Neural cell (in vitro differentiated cells): Measurements from ENCODE around the gene FAAP24. TPM values are rescaled to one million over a fixed set of nuclear protein-coding genes. Genes with fewer than 3 reads are reported as not detected.
"Not testable (repeated sequence)": the region's sequence is repeated elsewhere in the genome, so short reads cannot be mapped to it uniquely, and the experiment has no call there.

Experiments
- H2AFZ ChIP-seq: fragments of 200-600, 300-800 bp; sonication (generic), shearing (Covaris generic); 2 replicates; pipeline ENCODE4 v1.6.0; 2014; ENCODE audit warnings: low read depth, mild to moderate bottlenecking, antibody characterized with exemption, low read length, moderate library complexity
- H3F3A ChIP-seq: fragments of 200-600 bp; shearing (Covaris generic); 2 replicates; pipeline ENCODE4 v1.6.1; 2016; ENCODE audit warnings: mild to moderate bottlenecking, moderate library complexity, mixed read lengths, antibody characterized with exemption, low read length; ENCODE audit not compliant: insufficient read depth, poor library complexity, severe bottlenecking
- H3K27ac ChIP-seq: fragments of 200-600, 300-800 bp; sonication (generic), shearing (Covaris generic); 2 replicates; pipeline ENCODE4 v1.5.1; 2014; ENCODE audit warnings: mild to moderate bottlenecking, low read length, moderate library complexity
- H3K27me3 ChIP-seq: fragments of 300-800, 200-600 bp; sonication (generic), shearing (Covaris generic); 2 replicates; pipeline ENCODE4 v1.6.0; 2014; ENCODE audit warnings: mild to moderate bottlenecking, low read depth, low read length, moderate library complexity; ENCODE audit not compliant: insufficient read depth
- H3K36me3 ChIP-seq: fragments of 300-800, 200-600 bp; sonication (generic), shearing (Covaris generic); 2 replicates; pipeline ENCODE4 v1.5.1; 2014; ENCODE audit warnings: mild to moderate bottlenecking, antibody characterized with exemption, low read length, moderate library complexity; ENCODE audit not compliant: insufficient read depth
- H3K4me2 ChIP-seq: fragments of 300-800, 200-600 bp; sonication (generic), shearing (Covaris generic); 2 replicates; pipeline ENCODE4 v1.6.0; 2014; ENCODE audit warnings: mild to moderate bottlenecking, low read length
- H3K4me3 ChIP-seq: fragments of 300-800, 200-600 bp; sonication (generic), shearing (Covaris generic); 2 replicates; pipeline ENCODE4 v1.5.1; 2014; ENCODE audit warnings: mild to moderate bottlenecking, low read length, moderate library complexity
- H3K79me2 ChIP-seq: fragments of 200-600 bp; shearing (Covaris generic); replicated peaks from 2 replicates; pipeline ENCODE4 v1.6.0; 2014; ENCODE audit warnings: mild to moderate bottlenecking, low read length, moderate library complexity; ENCODE audit not compliant: insufficient read depth
- H3K9ac ChIP-seq: fragments of 300-800, 200-600 bp; sonication (generic), shearing (Covaris generic); 2 replicates; pipeline ENCODE4 v1.6.1; 2016; ENCODE audit warnings: mild to moderate bottlenecking, low read length, mixed read lengths
- H3K9me2 ChIP-seq: fragments of 200-600 bp; shearing (Covaris generic); 2 replicates; pipeline ENCODE4 v1.6.1; 2016; ENCODE audit warnings: mild to moderate bottlenecking, low read length, mixed read lengths; ENCODE audit not compliant: insufficient read depth
- H3K9me3 ChIP-seq: fragments of 200-600, 300-800 bp; sonication (generic), shearing (Covaris generic); 2 replicates; pipeline ENCODE4 v1.6.1; 2016; ENCODE audit warnings: mild to moderate bottlenecking, mixed run types, low read length, moderate library complexity, mixed read lengths
- H4K20me1 ChIP-seq: fragments of 200-600 bp; shearing (Covaris generic); 2 replicates; pipeline ENCODE4 v1.6.1; 2016; ENCODE audit warnings: mild to moderate bottlenecking, mixed run types; ENCODE audit not compliant: insufficient read depth
- EP300 ChIP-seq: fragments of 450-650 bp; conservative IDR thresholded peaks from 2 replicates; pipeline ENCODE4 v1.6.1; 2014; ENCODE audit warnings: antibody characterized with exemption, mild to moderate bottlenecking, moderate library complexity; ENCODE audit not compliant: poor library complexity, severe bottlenecking
- EZH2 ChIP-seq: fragments of 200-600, 300-800 bp; shearing (Covaris generic), sonication (generic); IDR thresholded peaks from 2 replicates; pipeline ENCODE4 v1.6.1; 2014; ENCODE audit warnings: antibody characterized with exemption, low read length, borderline replicate concordance, mild to moderate bottlenecking; ENCODE audit not compliant: insufficient read depth, poor library complexity, severe bottlenecking
- MXI1 ChIP-seq: fragments of 450-650 bp; conservative IDR thresholded peaks from 2 replicates; pipeline ENCODE4 v1.6.1; 2014; ENCODE audit warnings: antibody characterized with exemption, mild to moderate bottlenecking; ENCODE audit not compliant: poor library complexity, severe bottlenecking
- POLR2AphosphoS5 ChIP-seq: IDR thresholded peaks from 2 replicates; pipeline ENCODE4 v1.6.1; 2012
- RAD21 ChIP-seq: fragments of 450-650 bp; conservative IDR thresholded peaks from 2 replicates; pipeline ENCODE4 v1.6.1; 2014; ENCODE audit warnings: antibody characterized with exemption, mild to moderate bottlenecking, moderate library complexity
- SMC3 ChIP-seq: fragments of 450-650 bp; conservative IDR thresholded peaks from 2 replicates; pipeline ENCODE4 v1.6.1; 2014; ENCODE audit warnings: antibody characterized with exemption, mild to moderate bottlenecking, moderate library complexity; ENCODE audit not compliant: poor library complexity
- TAF1 ChIP-seq: IDR thresholded peaks from 2 replicates; pipeline ENCODE4 v1.6.1; 2012; ENCODE audit warnings: low read depth
- polyA plus RNA-seq: library from polyadenylated mRNA; depleted of rRNA; stranded (reverse); fragments of >200 nt; gene quantifications from 2 replicates; pipeline ENCODE4 v1.2.3, GENCODE V29; 2014
- TF ChIP-seq, protein P1 (sequence below): IDR thresholded peaks from 2 replicates; pipeline ENCODE4 v1.6.1; 2012; ENCODE audit warnings: borderline replicate concordance
- TF ChIP-seq, protein P2 (sequence below): fragments of 450-650 bp; IDR thresholded peaks from 2 replicates; pipeline ENCODE4 v1.5.1; 2014; ENCODE audit warnings: antibody characterized with exemption, mild to moderate bottlenecking, moderate library complexity; ENCODE audit not compliant: poor library complexity, severe bottlenecking

Gene FAAP24
- polyA plus RNA-seq, 1 donor from 2014 or later, result 4.5 TPM

DNA sequence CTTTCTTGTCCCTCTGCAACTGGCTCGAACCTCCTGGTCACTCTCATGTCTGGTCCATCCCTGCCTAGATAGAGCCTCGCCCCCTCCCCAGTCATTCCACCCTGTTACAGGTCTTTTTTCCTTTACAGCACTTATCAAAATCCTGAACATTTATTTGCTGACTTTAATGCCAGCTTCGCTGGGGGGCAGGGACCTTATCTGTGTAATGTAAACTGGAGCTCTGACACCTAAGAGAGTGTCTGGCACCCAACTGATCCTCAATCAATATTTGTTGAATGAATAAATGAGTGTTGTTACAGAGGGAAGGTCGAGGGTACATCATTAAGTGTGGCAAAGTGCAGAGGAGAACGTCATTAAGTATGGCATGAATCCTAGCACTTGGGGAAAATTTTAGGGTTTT, 16.7 kb downstream of the FAAP24 start:
- no peak overlapping the region for H3K9ac ChIP-seq
- H3K9me2 ChIP-seq, result no peaks in the 10 kb centered on the region

DNA sequence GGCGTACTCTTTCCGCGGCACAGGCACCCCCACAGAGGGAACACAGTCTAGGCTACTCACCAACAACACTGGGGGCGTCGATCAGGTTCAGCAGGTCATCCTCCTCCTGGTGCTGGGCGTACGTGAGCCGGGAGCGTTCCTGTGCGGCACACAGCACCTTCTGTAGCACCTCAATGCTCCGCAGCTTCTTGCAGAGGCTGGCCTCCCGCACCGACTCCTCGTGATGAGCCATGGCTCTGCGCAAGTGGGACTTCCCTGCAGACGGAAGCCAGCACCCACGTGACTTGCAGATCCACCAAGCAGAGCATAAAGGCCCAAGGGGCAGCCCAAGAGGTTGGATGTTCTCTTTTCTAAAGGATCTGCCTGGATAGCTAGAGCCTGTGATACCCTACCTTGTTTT, 23.9 kb downstream of the FAAP24 start:
- H3F3A ChIP-seq, H3K9me2 ChIP-seq, H3K27me3 ChIP-seq, H4K20me1 ChIP-seq, H2AFZ ChIP-seq, H3K4me2 ChIP-seq, H3K79me2 ChIP-seq, H3K9ac ChIP-seq, H3K9me3 ChIP-seq, H3K4me3 ChIP-seq, H3K36me3 ChIP-seq, H3K27ac ChIP-seq: not testable (repeated sequence)

More for the DNA sequence above, 16.7 kb downstream of the FAAP24 start:
- H3K79me2 ChIP-seq, result no peaks in the 10 kb centered on the region
- H3K27me3 ChIP-seq, result no peaks in the 10 kb centered on the region
- H3K36me3 ChIP-seq, result no peaks in the 10 kb centered on the region
- no peaks in the 10 kb centered on the region for H3K9me3 ChIP-seq
- no peak overlapping the region for H2AFZ ChIP-seq
- H3K4me3 ChIP-seq, result no peak overlapping the region
- no peak overlapping the region for H3K27ac ChIP-seq
- no peak overlapping the region for H3K4me2 ChIP-seq
- no peaks in the 10 kb centered on the region for H3F3A ChIP-seq
- TF ChIP-seq EZH2 (no peak), SMC3 (no peak), POLR2AphosphoS5 (no peak), EP300 (no peak), RAD21 (no peak), TAF1 (no peak), MXI1 (no peak)
- TF ChIP-seq, protein P1, sequence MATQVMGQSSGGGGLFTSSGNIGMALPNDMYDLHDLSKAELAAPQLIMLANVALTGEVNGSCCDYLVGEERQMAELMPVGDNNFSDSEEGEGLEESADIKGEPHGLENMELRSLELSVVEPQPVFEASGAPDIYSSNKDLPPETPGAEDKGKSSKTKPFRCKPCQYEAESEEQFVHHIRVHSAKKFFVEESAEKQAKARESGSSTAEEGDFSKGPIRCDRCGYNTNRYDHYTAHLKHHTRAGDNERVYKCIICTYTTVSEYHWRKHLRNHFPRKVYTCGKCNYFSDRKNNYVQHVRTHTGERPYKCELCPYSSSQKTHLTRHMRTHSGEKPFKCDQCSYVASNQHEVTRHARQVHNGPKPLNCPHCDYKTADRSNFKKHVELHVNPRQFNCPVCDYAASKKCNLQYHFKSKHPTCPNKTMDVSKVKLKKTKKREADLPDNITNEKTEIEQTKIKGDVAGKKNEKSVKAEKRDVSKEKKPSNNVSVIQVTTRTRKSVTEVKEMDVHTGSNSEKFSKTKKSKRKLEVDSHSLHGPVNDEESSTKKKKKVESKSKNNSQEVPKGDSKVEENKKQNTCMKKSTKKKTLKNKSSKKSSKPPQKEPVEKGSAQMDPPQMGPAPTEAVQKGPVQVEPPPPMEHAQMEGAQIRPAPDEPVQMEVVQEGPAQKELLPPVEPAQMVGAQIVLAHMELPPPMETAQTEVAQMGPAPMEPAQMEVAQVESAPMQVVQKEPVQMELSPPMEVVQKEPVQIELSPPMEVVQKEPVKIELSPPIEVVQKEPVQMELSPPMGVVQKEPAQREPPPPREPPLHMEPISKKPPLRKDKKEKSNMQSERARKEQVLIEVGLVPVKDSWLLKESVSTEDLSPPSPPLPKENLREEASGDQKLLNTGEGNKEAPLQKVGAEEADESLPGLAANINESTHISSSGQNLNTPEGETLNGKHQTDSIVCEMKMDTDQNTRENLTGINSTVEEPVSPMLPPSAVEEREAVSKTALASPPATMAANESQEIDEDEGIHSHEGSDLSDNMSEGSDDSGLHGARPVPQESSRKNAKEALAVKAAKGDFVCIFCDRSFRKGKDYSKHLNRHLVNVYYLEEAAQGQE, result no peak
- TF ChIP-seq, protein P2, sequence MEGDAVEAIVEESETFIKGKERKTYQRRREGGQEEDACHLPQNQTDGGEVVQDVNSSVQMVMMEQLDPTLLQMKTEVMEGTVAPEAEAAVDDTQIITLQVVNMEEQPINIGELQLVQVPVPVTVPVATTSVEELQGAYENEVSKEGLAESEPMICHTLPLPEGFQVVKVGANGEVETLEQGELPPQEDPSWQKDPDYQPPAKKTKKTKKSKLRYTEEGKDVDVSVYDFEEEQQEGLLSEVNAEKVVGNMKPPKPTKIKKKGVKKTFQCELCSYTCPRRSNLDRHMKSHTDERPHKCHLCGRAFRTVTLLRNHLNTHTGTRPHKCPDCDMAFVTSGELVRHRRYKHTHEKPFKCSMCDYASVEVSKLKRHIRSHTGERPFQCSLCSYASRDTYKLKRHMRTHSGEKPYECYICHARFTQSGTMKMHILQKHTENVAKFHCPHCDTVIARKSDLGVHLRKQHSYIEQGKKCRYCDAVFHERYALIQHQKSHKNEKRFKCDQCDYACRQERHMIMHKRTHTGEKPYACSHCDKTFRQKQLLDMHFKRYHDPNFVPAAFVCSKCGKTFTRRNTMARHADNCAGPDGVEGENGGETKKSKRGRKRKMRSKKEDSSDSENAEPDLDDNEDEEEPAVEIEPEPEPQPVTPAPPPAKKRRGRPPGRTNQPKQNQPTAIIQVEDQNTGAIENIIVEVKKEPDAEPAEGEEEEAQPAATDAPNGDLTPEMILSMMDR, result no peak
- H4K20me1 ChIP-seq, result no peaks in the 10 kb centered on the region

DNA sequence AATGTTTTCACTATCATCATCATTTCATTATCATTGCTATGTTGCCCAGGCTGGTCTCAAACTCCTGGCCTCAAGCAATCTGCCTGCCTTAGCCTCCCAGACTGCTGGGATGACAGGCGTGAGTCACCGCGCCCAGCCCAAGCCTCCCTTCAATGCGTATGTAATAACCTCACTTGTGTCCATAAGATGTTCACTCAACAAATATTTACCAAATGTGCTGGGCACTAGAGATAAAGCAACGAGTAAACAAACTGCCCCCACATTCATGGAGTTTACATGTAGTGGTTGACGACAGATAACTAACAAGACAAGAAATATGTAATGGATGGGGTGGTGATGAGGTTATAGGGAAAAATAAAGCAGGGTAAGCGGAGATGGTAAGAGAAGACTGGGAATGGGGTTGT, 25.0 kb downstream of the FAAP24 start:
- not testable (repeated sequence) for H2AFZ ChIP-seq, H3K9me2 ChIP-seq, H3K4me3 ChIP-seq, H4K20me1 ChIP-seq, H3K79me2 ChIP-seq, H3K4me2 ChIP-seq, H3K36me3 ChIP-seq, H3K9ac ChIP-seq, H3F3A ChIP-seq, H3K27me3 ChIP-seq, H3K9me3 ChIP-seq, H3K27ac ChIP-seq
